H1 (cell line): Measurements from ENCODE around the gene ALK. TPM values are rescaled to one million over a fixed set of nuclear protein-coding genes. Genes with fewer than 3 reads are reported as not detected.

Experiments
- CTCF ChIA-PET: fragments of 300-600 bp; sonication (Branson Sonifier 250); formaldehyde crosslinking; loops from one replicate; lab custom pipeline; 2021; ENCODE audit not compliant: partially characterized antibody; lab: Charles Lee
- POLR2A ChIA-PET: fragments of 300-600 bp; sonication (Branson Sonifier 250); formaldehyde crosslinking; loops from one replicate; lab custom pipeline; 2021; ENCODE audit warnings: inconsistent platforms; ENCODE audit not compliant: partially characterized antibody; lab: Charles Lee
- DNase-seq, 2 experiments: peaks; one replicate each; pipeline versions ENCODE4 v3.0.0 to v3.0.0-alpha.2; 2010 to 2022; ENCODE audit warnings: low spot score in 2 of 2, low read depth in 1 of 2, mixed read lengths in 1 of 2
- FAIRE-seq: peaks from 2 replicates; lab custom pipeline; 2011; peaks lifted over from hg19 to GRCh38; lab: Jason Lieb, UNC
- H2AFZ ChIP-seq: 2 replicates; pipeline ENCODE4 v1.8.1; 2012; ENCODE audit warnings: low read length, inconsistent platforms
- H2AK5ac ChIP-seq: 2 replicates; pipeline ENCODE4 v1.6.1; 2013; ENCODE audit warnings: low read depth, low read length
- H2BK120ac ChIP-seq: replicated peaks from 2 replicates; pipeline ENCODE3; 2013; ENCODE audit warnings: low read depth, low read length, inconsistent platforms
- H2BK12ac ChIP-seq: 2 replicates; pipeline ENCODE4 v1.6.1; 2013; ENCODE audit warnings: low read depth, low read length
- H2BK15ac ChIP-seq: 2 replicates; pipeline ENCODE4 v1.6.1; 2013; ENCODE audit warnings: low read length
- H2BK20ac ChIP-seq: 2 replicates; pipeline ENCODE4 v1.6.1; 2013; ENCODE audit warnings: low read length
- H2BK5ac ChIP-seq: 2 replicates; pipeline ENCODE4 v1.6.1; 2013; ENCODE audit warnings: low read depth, low read length
- H3K14ac ChIP-seq: 2 replicates; pipeline ENCODE4 v1.6.1; 2013; ENCODE audit warnings: inconsistent platforms; ENCODE audit not compliant: insufficient read length
- H3K18ac ChIP-seq: 2 replicates; pipeline ENCODE4 v1.6.1; 2013; ENCODE audit warnings: low read length; ENCODE audit errors: extremely low read depth
- H3K23ac ChIP-seq: 2 replicates; pipeline ENCODE4 v1.6.1; 2013; ENCODE audit warnings: inconsistent platforms; ENCODE audit not compliant: insufficient read length
- H3K23me2 ChIP-seq: 2 replicates; pipeline ENCODE4 v1.6.1; 2013; ENCODE audit warnings: low read depth, low read length
- H3K27ac ChIP-seq: 2 replicates; pipeline ENCODE4 v1.6.1; 2011; ENCODE audit warnings: low read depth, low read length, inconsistent platforms
- H3K27me3 ChIP-seq, 4 experiments: replicated peaks in 1 of 4; 1 replicate in 1 of 4; 2 replicates in 3 of 4; pipeline versions ENCODE4 v1.6.1 to v1.8.1; 2011 to 2013; ENCODE audit warnings: low read length in 3 of 4, mild to moderate bottlenecking in 3 of 4, inconsistent platforms in 2 of 4, mixed read lengths in 2 of 4, moderate library complexity in 1 of 4; ENCODE audit not compliant: control insufficient read depth in 3 of 4, insufficient read depth in 3 of 4; ENCODE audit errors: extremely low read depth in 1 of 4
- H3K36me3 ChIP-seq, 4 experiments: 2 replicates each; pipeline versions ENCODE4 v1.6.1 to v1.8.1; 2011 to 2013; ENCODE audit warnings: mild to moderate bottlenecking in 4 of 4, low read length in 3 of 4, moderate library complexity in 2 of 4, control low read depth in 1 of 4, inconsistent platforms in 1 of 4; ENCODE audit not compliant: insufficient read depth in 4 of 4, control insufficient read depth in 2 of 4
- H3K4ac ChIP-seq: replicated peaks from 2 replicates; pipeline ENCODE3; 2013; ENCODE audit warnings: low read length, low read depth, mixed read lengths, inconsistent platforms; ENCODE audit not compliant: insufficient read length
- H3K4me1 ChIP-seq, 4 experiments: replicated peaks in 1 of 4; 1 replicate in 1 of 4; 2 replicates in 3 of 4; pipeline versions ENCODE4 v1.6.1 to v1.8.1; 2011 to 2013; ENCODE audit warnings: low read length in 3 of 4, inconsistent platforms in 2 of 4, mixed read lengths in 1 of 4; ENCODE audit not compliant: insufficient read depth in 4 of 4, control insufficient read depth in 3 of 4
- H3K4me2 ChIP-seq, 2 experiments: 2 replicates each; pipeline versions ENCODE4 v1.6.1 to v1.8.1; 2011 to 2013; ENCODE audit warnings: low read depth in 2 of 2, low read length in 2 of 2, control low read depth in 1 of 2, inconsistent platforms in 1 of 2, mild to moderate bottlenecking in 1 of 2; ENCODE audit not compliant: insufficient read depth in 1 of 2
- H3K4me3 ChIP-seq, 4 experiments: fragments of 200-600, 300-600 bp in 1 of 4; sonication (generic), shearing (Covaris generic), sonication (Bioruptor Twin) in 1 of 4; 2 replicates each; pipeline versions ENCODE4 v1.5.1 to v1.8.1; 2011 to 2016; ENCODE audit warnings: low read length in 4 of 4, low read depth in 3 of 4, control low read depth in 2 of 4, inconsistent platforms in 2 of 4, mild to moderate bottlenecking in 2 of 4, mixed read lengths in 1 of 4, moderate library complexity in 1 of 4; ENCODE audit not compliant: insufficient read depth in 2 of 4; ENCODE audit errors: extremely low read depth in 1 of 4
- H3K56ac ChIP-seq: replicated peaks from 2 replicates; pipeline ENCODE3; 2013; ENCODE audit warnings: low read depth, mild to moderate bottlenecking, mixed read lengths, low read length, inconsistent platforms; ENCODE audit not compliant: insufficient read length
- H3K79me1 ChIP-seq: 2 replicates; pipeline ENCODE4 v1.6.1; 2013; ENCODE audit warnings: low read depth, low read length, control low read depth
- H3K79me2 ChIP-seq, 2 experiments: 2 replicates each; pipeline versions ENCODE4 v1.6.1 to v1.8.1; 2012 to 2013; ENCODE audit warnings: low read length in 2 of 2, mild to moderate bottlenecking in 2 of 2, inconsistent platforms in 1 of 2; ENCODE audit not compliant: insufficient read depth in 2 of 2, control insufficient read depth in 1 of 2
- H3K9ac ChIP-seq, 4 experiments: replicated peaks in 1 of 4; 1 replicate in 1 of 4; 2 replicates in 3 of 4; pipeline versions ENCODE4 v1.6.1 to v1.8.1; 2011 to 2013; ENCODE audit warnings: low read depth in 3 of 4, low read length in 3 of 4, control low read depth in 2 of 4, mild to moderate bottlenecking in 2 of 4, moderate library complexity in 2 of 4, inconsistent platforms in 1 of 4; ENCODE audit errors: extremely low read depth in 1 of 4
- H3K9me3 ChIP-seq, 2 experiments: 2 replicates each; pipeline versions ENCODE4 v1.6.1 to v1.8.1; 2012 to 2013; ENCODE audit warnings: mild to moderate bottlenecking in 2 of 2, moderate library complexity in 2 of 2, control low read depth in 1 of 2, inconsistent platforms in 1 of 2, low read depth in 1 of 2, low read length in 1 of 2, mixed read lengths in 1 of 2; ENCODE audit not compliant: insufficient read depth in 2 of 2
- H4K20me1 ChIP-seq, 2 experiments: replicated peaks in 1 of 2; 2 replicates each; pipeline versions ENCODE3 to v1.8.1; 2011 to 2013; ENCODE audit warnings: inconsistent platforms in 2 of 2, low read length in 2 of 2, mild to moderate bottlenecking in 1 of 2; ENCODE audit not compliant: insufficient read depth in 2 of 2, control insufficient read depth in 1 of 2
- H4K5ac ChIP-seq: 2 replicates; pipeline ENCODE4 v1.6.1; 2013; ENCODE audit warnings: low read length, low read depth, mixed read lengths, inconsistent platforms; ENCODE audit not compliant: insufficient read length
- H4K8ac ChIP-seq: 2 replicates; pipeline ENCODE4 v1.8.0; 2013; ENCODE audit warnings: mild to moderate bottlenecking, moderate library complexity, low read length, inconsistent platforms; ENCODE audit not compliant: insufficient read depth; ENCODE audit errors: extremely low read depth
- H4K91ac ChIP-seq: replicated peaks from 2 replicates; pipeline ENCODE3; 2013; ENCODE audit warnings: low read length, mixed read lengths, inconsistent platforms; ENCODE audit not compliant: insufficient read length
- CEBPB ChIP-seq: IDR thresholded peaks from 2 replicates; pipeline ENCODE4 v1.6.1; 2012; ENCODE audit warnings: low read depth, low read length
- RXRA ChIP-seq: IDR thresholded peaks from 2 replicates; pipeline ENCODE4 v1.6.1; 2011; ENCODE audit warnings: low read depth, mild to moderate bottlenecking, low read length, moderate library complexity; ENCODE audit not compliant: insufficient read depth
- SP4 ChIP-seq: IDR thresholded peaks from 2 replicates; pipeline ENCODE4 v1.6.1; 2012; ENCODE audit warnings: low read length, inconsistent platforms
- TAF1 ChIP-seq: IDR thresholded peaks from 2 replicates; pipeline ENCODE4 v1.6.1; 2011; ENCODE audit warnings: mild to moderate bottlenecking, low read depth, low read length
- TCF12 ChIP-seq: IDR thresholded peaks from 2 replicates; pipeline ENCODE4 v1.6.1; 2011; ENCODE audit warnings: low read depth, mild to moderate bottlenecking, low read length
- ZNF274 ChIP-seq: IDR thresholded peaks from 2 replicates; pipeline ENCODE4 v1.7.0; 2012; ENCODE audit warnings: low read length, borderline replicate concordance; ENCODE audit errors: extremely low read depth
- polyA plus RNA-seq, 7 experiments: library from polyadenylated mRNA; depleted of rRNA in 3 of 7; stranded (reverse) in 5 of 7; unstranded in 2 of 7; fragments of >200 nt in 5 of 7; fragments of 200-250 nt in 2 of 7; gene quantifications; 1 replicate in 5 of 7; 2 replicates in 1 of 7; 4 replicates in 1 of 7; pipeline versions ENCODE4 v1.2.1 to v1.2.3, GENCODE V29; 2011 to 2013; ENCODE audit warnings: missing spikeins in 2 of 7, mixed read lengths in 2 of 7
- total RNA-seq: library from RNA; stranded (reverse); fragmentation: NEBNext Ultra II Directional; extraction: Animal tissue kit (Norgen Biotek cat#: 25700); gene quantifications from 2 replicates; pipeline ENCODE4 v1.2.1, GENCODE V29; 2021

The ALK gene
- total and polyA plus RNA-seq, 2 of the 8 experiments (the other 6 are each of a cell fraction or from before 2014, with no cell fraction given): 0.02 to 0.09 TPM

DNA sequence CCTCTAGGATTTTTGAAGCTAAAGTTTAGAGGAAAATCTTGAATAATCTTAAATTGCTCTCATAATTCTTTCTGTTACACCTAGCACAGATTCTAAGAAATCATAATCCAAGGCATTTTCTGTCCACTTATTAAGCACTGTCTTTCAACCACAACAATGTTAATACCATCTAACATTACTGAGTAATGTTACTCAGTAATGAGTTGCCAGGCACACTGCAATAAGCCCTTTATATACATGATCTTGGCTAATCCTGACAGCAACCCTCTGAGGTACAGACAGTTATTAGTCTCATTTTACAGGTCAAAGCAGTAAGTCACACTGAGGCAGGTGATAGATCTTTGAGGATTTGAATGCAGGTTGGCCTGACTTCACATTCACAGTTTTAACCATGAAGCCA, 291.9 kb downstream of the ALK start:
- no peak for DNase-seq
- Histone ChIP-seq H3K4me2 (no peak overlapping the region), H2BK15ac (no peak overlapping the region), H3K4ac (no peak overlapping the region), H3K4me1 (peaks cover 0 to 3% (median 0%) of the 10 kb centered on the region in 4 experiments; a peak in 1 of 7 replicates), H3K14ac (no peak overlapping the region), H3K56ac (no peak overlapping the region), H3K18ac (no peak overlapping the region), H3K23me2 (no peaks in the 10 kb centered on the region), H2BK12ac (no peak overlapping the region), H2BK120ac (no peak overlapping the region), H2BK5ac (no peak overlapping the region), H3K9me3 (no peaks in the 10 kb centered on the region), H4K5ac (no peak overlapping the region), H3K27ac (no peak overlapping the region), H2BK20ac (no peak overlapping the region)
- TF ChIP-seq CEBPB (no peak), TAF1 (no peak), SP4 (no peak), RXRA (no peak), TCF12 (no peak), ZNF274 (no peak)
- TF ChIP-seq, all 59 proteins: peak for 0
- Histone ChIP-seq H3K36me3 (no peaks in the 10 kb centered on the region), H4K91ac (no peak overlapping the region), H4K20me1 (no peaks in the 10 kb centered on the region), H3K9ac (no peak overlapping the region), H3K79me1 (no peaks in the 10 kb centered on the region), H2AFZ (no peak overlapping the region), H2AK5ac (no peak overlapping the region), H3K23ac (no peak overlapping the region), H3K79me2 (no peaks in the 10 kb centered on the region), H3K4me3 (no peak overlapping the region), H4K8ac (no peak overlapping the region), H3K27me3 (no peaks in the 10 kb centered on the region)
- ChIA-PET POLR2A (no interaction called here), CTCF (interaction anchor here (1.0 kb wide), 1 partner anchor 8 kb away, joined by 3 read pairs; no protein-coding TSS in a partner anchor)
- no peak for FAIRE-seq
